GM23248 (cell line): ENCODE results near the gene KIRREL2. TPM values are rescaled to one million over a fixed set of nuclear protein-coding genes. Genes with fewer than 3 reads are reported as not detected.
A peak's percentile ranks its signal among the peaks of the same experiment; 100 is the strongest.

ENCODE experiments used
- DNase-seq: peaks from one replicate; pipeline ENCODE4 v3.0.0-alpha.2; 2015
- H2AFZ ChIP-seq: fragments of 200-600 bp; sonication (generic); 2 replicates; pipeline ENCODE4 v1.6.1; 2016; ENCODE audit warnings: antibody characterized with exemption
- H3F3A ChIP-seq: fragments of 200-600 bp; sonication (generic); 2 replicates; pipeline ENCODE4 v1.6.1; 2016; ENCODE audit warnings: mild to moderate bottlenecking, antibody characterized with exemption, mixed run types; ENCODE audit not compliant: insufficient read depth
- H3K27ac ChIP-seq: fragments of 200-600 bp; sonication (generic); 2 replicates; pipeline ENCODE4 v1.5.1; 2016; ENCODE audit warnings: mild to moderate bottlenecking
- H3K27me3 ChIP-seq: fragments of 200-600 bp; sonication (generic); replicated peaks from 2 replicates; pipeline ENCODE4 v1.6.1; 2016; ENCODE audit warnings: mild to moderate bottlenecking; ENCODE audit not compliant: insufficient read depth
- H3K36me3 ChIP-seq: fragments of 200-600 bp; sonication (generic); 2 replicates; pipeline ENCODE4 v1.6.1; 2016; ENCODE audit warnings: low read depth, mild to moderate bottlenecking
- H3K4me1 ChIP-seq: fragments of 200-600 bp; sonication (generic); 2 replicates; pipeline ENCODE4 v1.6.1; 2016; ENCODE audit warnings: mild to moderate bottlenecking; ENCODE audit not compliant: insufficient read depth
- H3K4me2 ChIP-seq: fragments of 200-600 bp; sonication (generic); one replicate; pipeline ENCODE4 v1.6.1; 2016; ENCODE audit warnings: mild to moderate bottlenecking; ENCODE audit not compliant: unreplicated experiment
- H3K4me3 ChIP-seq: fragments of 200-600 bp; sonication (generic); 2 replicates; pipeline ENCODE4 v1.5.1; 2016; ENCODE audit warnings: mild to moderate bottlenecking
- H3K79me2 ChIP-seq: fragments of 200-600 bp; sonication (generic); 2 replicates; pipeline ENCODE4 v1.6.1; 2016; ENCODE audit warnings: mild to moderate bottlenecking; ENCODE audit not compliant: insufficient read depth
- H3K9ac ChIP-seq: fragments of 200-600 bp; sonication (generic); 2 replicates; pipeline ENCODE4 v1.6.1; 2016; ENCODE audit warnings: mild to moderate bottlenecking
- H3K9me2 ChIP-seq: fragments of 200-600 bp; sonication (generic); 2 replicates; pipeline ENCODE4 v1.6.1; 2016; ENCODE audit warnings: mixed run types, mild to moderate bottlenecking, moderate library complexity; ENCODE audit not compliant: insufficient read depth
- H3K9me3 ChIP-seq: fragments of 200-600 bp; sonication (generic); one replicate; pipeline ENCODE4 v1.6.1; 2017; ENCODE audit warnings: low read depth
- H4K20me1 ChIP-seq: fragments of 200-600 bp; sonication (generic); 2 replicates; pipeline ENCODE4 v1.6.0; 2016; ENCODE audit not compliant: insufficient read depth
- EZH2 ChIP-seq: fragments of 200-600 bp; sonication (generic); IDR thresholded peaks from 2 replicates; pipeline ENCODE4 v1.6.1; 2018; ENCODE audit warnings: antibody characterized with exemption, mild to moderate bottlenecking; ENCODE audit not compliant: insufficient read depth, poor library complexity, severe bottlenecking
- EZH2phosphoT487 ChIP-seq: fragments of 200-600 bp; sonication (generic); IDR thresholded peaks from 2 replicates; pipeline ENCODE4 v1.6.1; 2018; ENCODE audit warnings: antibody characterized with exemption, moderate library complexity, mild to moderate bottlenecking, low read depth; ENCODE audit not compliant: insufficient read depth
- WGBS, 2 experiments: methylation state at CpG; one replicate each; pipeline ENCODE4 v1.1.6; 2015 to 2017; ENCODE audit warnings: low lambda C conversion rate in 2 of 2, low coverage in 1 of 2; ENCODE audit errors: missing lambda C conversion rate in 2 of 2; 5-methylcytosine and 5-hydroxymethylcytosine counted together
- in situ Hi-C: fragments of 300-500 bp; cut with MboI; formaldehyde crosslinking; loops from 2 replicates; pipeline ENCODE4 v1.15.0; 2020
- polyA plus RNA-seq: library from polyadenylated mRNA; unstranded; fragments of >200 nt; fragmentation: Nextera tagmentation; extraction: Ambion mirVana; gene quantifications from 2 replicates; pipeline ENCODE4 v1.2.1, GENCODE V29; 2016
- total RNA-seq: library from RNA; depleted of rRNA; stranded (reverse); fragments of >200 nt; shearing (Covaris generic); gene quantifications from 2 replicates; pipeline ENCODE4 v1.2.3, GENCODE V29; 2014

KIRREL2 gene
- total and polyA plus RNA-seq, 2 experiments from 2014 or later: not detected

- Histone ChIP-seq H3K79me2 (no peaks in the 10 kb centered on the region), H3K9me2 (no peaks in the 10 kb centered on the region), H3F3A (no peaks in the 10 kb centered on the region), H3K4me2 (no peak overlapping the region), H3K27me3 (peaks cover 39% of the 10 kb centered on the region), H2AFZ (no peak overlapping the region), H3K4me3 (no peak overlapping the region), H3K4me1 (no peaks in the 10 kb centered on the region), H3K9ac (no peak overlapping the region), H4K20me1 (no peaks in the 10 kb centered on the region), H3K27ac (no peak overlapping the region), H3K36me3 (no peaks in the 10 kb centered on the region), H3K9me3 (no peaks in the 10 kb centered on the region)
- no peak for DNase-seq
- TF ChIP-seq EZH2 (no peak), EZH2phosphoT487 (no peak)
- in situ Hi-C loops: no loop called here
- 62 to 67% methylated on average over 12 to 13 of the region's 13 CpGs for WGBS, 2 experiments
These were observed 14.6 kb upstream of the KIRREL2 start for GRCh38 chr19:35841961-35842595.

GRCh38 chr19:35842666-35843272 lies 13.9 kb upstream of the KIRREL2 start:
- peaks cover 44% of the 10 kb centered on the region for H3K27me3 ChIP-seq
- no peaks in the 10 kb centered on the region for H3K9me3 ChIP-seq
- H3K27ac ChIP-seq: no peak overlapping the region
- no peaks in the 10 kb centered on the region for H4K20me1 ChIP-seq
- DNase-seq: no peak
- WGBS, 2 experiments: 53 to 59% methylated on average over 4 of the region's 4 CpGs
- no peaks in the 10 kb centered on the region for H3F3A ChIP-seq
- TF ChIP-seq EZH2phosphoT487 (no peak), EZH2 (no peak)
- H3K36me3 ChIP-seq: no peaks in the 10 kb centered on the region
- no peak overlapping the region for H3K9ac ChIP-seq
- H3K4me1 ChIP-seq: no peaks in the 10 kb centered on the region
- no peak overlapping the region for H2AFZ ChIP-seq
- H3K4me2 ChIP-seq: no peak overlapping the region
- in situ Hi-C loops: no loop called here
- no peak overlapping the region for H3K4me3 ChIP-seq
- H3K9me2 ChIP-seq: no peaks in the 10 kb centered on the region
- H3K79me2 ChIP-seq: no peaks in the 10 kb centered on the region

- no peaks in the 10 kb centered on the region for H3K9me3 ChIP-seq
- H3K79me2 ChIP-seq: no peaks in the 10 kb centered on the region
- no peak for TF ChIP-seq EZH2phosphoT487
- TF ChIP-seq EZH2: no peak
- H3F3A ChIP-seq: no peaks in the 10 kb centered on the region
- peaks cover 49% of the 10 kb centered on the region for H3K27me3 ChIP-seq
- no peaks in the 10 kb centered on the region for H3K4me1 ChIP-seq
- H3K4me3 ChIP-seq: no peak overlapping the region
- no peak overlapping the region for H2AFZ ChIP-seq
- no peak overlapping the region for H3K9ac ChIP-seq
- no peak overlapping the region for H3K4me2 ChIP-seq
- DNase-seq: peak; percentile 18
- H3K27ac ChIP-seq: no peak overlapping the region
- no peaks in the 10 kb centered on the region for H3K36me3 ChIP-seq
- no peaks in the 10 kb centered on the region for H4K20me1 ChIP-seq
- in situ Hi-C loops: no loop called here
- 9 to 13% methylated on average over 30 to 35 of the region's 42 CpGs for WGBS, 2 experiments
- H3K9me2 ChIP-seq: no peaks in the 10 kb centered on the region
These were observed 12.8 kb upstream of the KIRREL2 start for GRCh38 chr19:35843676-35844481.

GRCh38 chr19:35844482-35845214 lies 12.1 kb upstream of the KIRREL2 start:
- Histone ChIP-seq H2AFZ (no peak overlapping the region), H3K4me3 (no peak overlapping the region), H3K27ac (no peak overlapping the region), H3K27me3 (peaks cover 54% of the 10 kb centered on the region), H3K79me2 (no peaks in the 10 kb centered on the region), H3F3A (no peaks in the 10 kb centered on the region), H3K36me3 (no peaks in the 10 kb centered on the region), H3K9me3 (no peaks in the 10 kb centered on the region), H3K9ac (no peak overlapping the region), H4K20me1 (no peaks in the 10 kb centered on the region), H3K9me2 (no peaks in the 10 kb centered on the region), H3K4me2 (no peak overlapping the region), H3K4me1 (no peaks in the 10 kb centered on the region)
- WGBS, 2 experiments: 55% methylated on average over 16 of the region's 16 CpGs
- in situ Hi-C loops: no loop called here
- DNase-seq: no peak
- TF ChIP-seq EZH2 (no peak), EZH2phosphoT487 (no peak)
